Smooth muscle cell (in vitro differentiated cells): ENCODE results near the gene RAPGEF5. TPM values are rescaled to one million over a fixed set of nuclear protein-coding genes. Genes with fewer than 3 reads are reported as not detected.

Experiments
- DNase-seq: peaks from one replicate; lab custom pipeline; 2025; ENCODE audit not compliant: unreplicated experiment; lab: John Stamatoyannopoulos, UW
- H2AFZ ChIP-seq: fragments of 200-600 bp; sonication (generic); 2 replicates; pipeline ENCODE4 v1.6.0; 2016; ENCODE audit warnings: antibody characterized with exemption, low read depth, mild to moderate bottlenecking
- H3F3A ChIP-seq: fragments of 200-600 bp; sonication (generic); 2 replicates; pipeline ENCODE4 v1.6.0; 2017; ENCODE audit warnings: antibody characterized with exemption, low read depth
- H3K27ac ChIP-seq: fragments of 200-600 bp; sonication (generic); 2 replicates; pipeline ENCODE4 v1.5.1; 2016; ENCODE audit warnings: low read depth, mild to moderate bottlenecking
- H3K27me3 ChIP-seq: fragments of 200-600 bp; sonication (generic); 2 replicates; pipeline ENCODE4 v1.6.1; 2016; ENCODE audit warnings: low read depth, mild to moderate bottlenecking
- H3K36me3 ChIP-seq: fragments of 200-600 bp; sonication (generic); 2 replicates; pipeline ENCODE4 v1.5.1; 2016; ENCODE audit warnings: low read depth
- H3K4me1 ChIP-seq: fragments of 200-600 bp; sonication (generic); 2 replicates; pipeline ENCODE4 v1.5.1; 2016; ENCODE audit warnings: low read depth
- H3K4me2 ChIP-seq: fragments of 200-600 bp; sonication (generic); 2 replicates; pipeline ENCODE4 v1.6.0; 2016; ENCODE audit warnings: mild to moderate bottlenecking
- H3K4me3 ChIP-seq: fragments of 200-600 bp; sonication (generic); 2 replicates; pipeline ENCODE4 v1.5.1; 2016; ENCODE audit warnings: mild to moderate bottlenecking
- H3K79me2 ChIP-seq: fragments of 200-600 bp; sonication (generic); 2 replicates; pipeline ENCODE4 v1.6.0; 2016; ENCODE audit warnings: low read depth, mild to moderate bottlenecking
- H3K9ac ChIP-seq: fragments of 200-600 bp; sonication (generic); 2 replicates; pipeline ENCODE4 v1.6.0; 2016; ENCODE audit warnings: low read depth
- H3K9me3 ChIP-seq: fragments of 200-600 bp; sonication (generic); replicated peaks from 2 replicates; pipeline ENCODE4 v1.5.1; 2016; ENCODE audit warnings: low read depth
- H4K20me1 ChIP-seq: fragments of 200-600 bp; sonication (generic); 2 replicates; pipeline ENCODE4 v1.6.0; 2016; ENCODE audit warnings: low read depth
- WGBS: methylation state at CpG from one replicate; pipeline ENCODE4 v1.1.7; 2016; ENCODE audit warnings: low lambda C conversion rate; 5-methylcytosine and 5-hydroxymethylcytosine counted together
- polyA plus RNA-seq: library from polyadenylated mRNA; unstranded; fragments of >200 nt; fragmentation: Nextera tagmentation; extraction: Ambion mirVana; gene quantifications from 2 replicates; pipeline ENCODE4 v1.2.1, GENCODE V29; 2016
- total RNA-seq: library from RNA; depleted of rRNA; stranded (reverse); fragments of >200 nt; gene quantifications from 2 replicates; pipeline ENCODE4 v1.2.3, GENCODE V29; 2014
- TF ChIP-seq, protein P1 (sequence below): fragments of 200-600 bp; sonication (generic); IDR thresholded peaks from 2 replicates; pipeline ENCODE4 v1.5.1; 2017; ENCODE audit warnings: borderline replicate concordance, mild to moderate bottlenecking, antibody characterized with exemption; ENCODE audit not compliant: insufficient read depth, poor library complexity, severe bottlenecking

The RAPGEF5 gene
- total and polyA plus RNA-seq, 2 experiments from 2014 or later: 11.4 TPM; not detected in 1

GRCh38 chr7:22267930-22268615 is 88.9 kb downstream of the RAPGEF5 start:
- no peak for DNase-seq
- TF ChIP-seq, protein P1, sequence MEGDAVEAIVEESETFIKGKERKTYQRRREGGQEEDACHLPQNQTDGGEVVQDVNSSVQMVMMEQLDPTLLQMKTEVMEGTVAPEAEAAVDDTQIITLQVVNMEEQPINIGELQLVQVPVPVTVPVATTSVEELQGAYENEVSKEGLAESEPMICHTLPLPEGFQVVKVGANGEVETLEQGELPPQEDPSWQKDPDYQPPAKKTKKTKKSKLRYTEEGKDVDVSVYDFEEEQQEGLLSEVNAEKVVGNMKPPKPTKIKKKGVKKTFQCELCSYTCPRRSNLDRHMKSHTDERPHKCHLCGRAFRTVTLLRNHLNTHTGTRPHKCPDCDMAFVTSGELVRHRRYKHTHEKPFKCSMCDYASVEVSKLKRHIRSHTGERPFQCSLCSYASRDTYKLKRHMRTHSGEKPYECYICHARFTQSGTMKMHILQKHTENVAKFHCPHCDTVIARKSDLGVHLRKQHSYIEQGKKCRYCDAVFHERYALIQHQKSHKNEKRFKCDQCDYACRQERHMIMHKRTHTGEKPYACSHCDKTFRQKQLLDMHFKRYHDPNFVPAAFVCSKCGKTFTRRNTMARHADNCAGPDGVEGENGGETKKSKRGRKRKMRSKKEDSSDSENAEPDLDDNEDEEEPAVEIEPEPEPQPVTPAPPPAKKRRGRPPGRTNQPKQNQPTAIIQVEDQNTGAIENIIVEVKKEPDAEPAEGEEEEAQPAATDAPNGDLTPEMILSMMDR: no peak
- no peak overlapping the region for H3K9ac ChIP-seq
- no peak overlapping the region for H2AFZ ChIP-seq
- no peaks in the 10 kb centered on the region for H3K4me1 ChIP-seq
- WGBS: 69% methylated on average over 4 of the region's 4 CpGs
- H3K4me3 ChIP-seq: no peak overlapping the region
- no peaks in the 10 kb centered on the region for H3K9me3 ChIP-seq
- H3K27ac ChIP-seq: no peak overlapping the region
- H4K20me1 ChIP-seq: no peaks in the 10 kb centered on the region
- H3K36me3 ChIP-seq: no peaks in the 10 kb centered on the region
- H3K4me2 ChIP-seq: no peak overlapping the region
- H3K27me3 ChIP-seq: no peaks in the 10 kb centered on the region
- H3F3A ChIP-seq: no peaks in the 10 kb centered on the region
- no peaks in the 10 kb centered on the region for H3K79me2 ChIP-seq

- H3F3A ChIP-seq: no peaks in the 10 kb centered on the region
- H3K27ac ChIP-seq: no peak overlapping the region
- TF ChIP-seq, protein P1: no peak
- 93% methylated on average over 4 of the region's 4 CpGs for WGBS
- H3K4me1 ChIP-seq: no peaks in the 10 kb centered on the region
- H3K4me3 ChIP-seq: no peak overlapping the region
- no peaks in the 10 kb centered on the region for H3K9me3 ChIP-seq
- no peak overlapping the region for H3K4me2 ChIP-seq
- no peak overlapping the region for H3K9ac ChIP-seq
- DNase-seq: no peak
- no peaks in the 10 kb centered on the region for H4K20me1 ChIP-seq
- H3K36me3 ChIP-seq: no peaks in the 10 kb centered on the region
- no peaks in the 10 kb centered on the region for H3K79me2 ChIP-seq
- H2AFZ ChIP-seq: no peak overlapping the region
- no peaks in the 10 kb centered on the region for H3K27me3 ChIP-seq
Measured at GRCh38 chr7:22262538-22262937, 94.4 kb downstream of the RAPGEF5 start.

- no peak for DNase-seq
- H3K4me3 ChIP-seq: no peak overlapping the region
- WGBS: 66% methylated on average over 2 of the region's 2 CpGs
- no peak overlapping the region for H3K4me2 ChIP-seq
- H3K36me3 ChIP-seq: no peaks in the 10 kb centered on the region
- no peaks in the 10 kb centered on the region for H3K79me2 ChIP-seq
- H3K27me3 ChIP-seq: no peaks in the 10 kb centered on the region
- TF ChIP-seq, protein P1: no peak
- no peak overlapping the region for H2AFZ ChIP-seq
- H3K27ac ChIP-seq: no peak overlapping the region
- no peaks in the 10 kb centered on the region for H3F3A ChIP-seq
- H3K9me3 ChIP-seq: no peaks in the 10 kb centered on the region
- H3K9ac ChIP-seq: no peak overlapping the region
- H3K4me1 ChIP-seq: peaks cover 11% of the 10 kb centered on the region
- H4K20me1 ChIP-seq: no peaks in the 10 kb centered on the region
Measured at GRCh38 chr7:22256541-22257096, 100.3 kb downstream of the RAPGEF5 start.

GRCh38 chr7:22255834-22256233 is 101.1 kb downstream of the RAPGEF5 start:
- Histone ChIP-seq H3K9me3 (no peaks in the 10 kb centered on the region), H3K4me1 (peaks cover 18% of the 10 kb centered on the region), H3K36me3 (no peaks in the 10 kb centered on the region), H3K27ac (no peak overlapping the region), H2AFZ (no peak overlapping the region), H4K20me1 (no peaks in the 10 kb centered on the region), H3K79me2 (no peaks in the 10 kb centered on the region), H3K27me3 (no peaks in the 10 kb centered on the region), H3K9ac (no peak overlapping the region), H3K4me2 (no peak overlapping the region), H3K4me3 (no peak overlapping the region), H3F3A (no peaks in the 10 kb centered on the region)
- TF ChIP-seq, protein P1: no peak
- no peak for DNase-seq
- 96% methylated on average over 1 of the region's 1 CpG for WGBS
